ENCODE results near the gene TENM4. TPM values are rescaled to one million over a fixed set of nuclear protein-coding genes. Genes with fewer than 3 reads are reported as not detected.

The TENM4 gene
- total and polyA plus RNA-seq, 10 of the 15 experiments (the other 5 are each of a cell fraction or from before 2014, with no cell fraction given) = 0.03 to 0.12 (median 0.06) TPM; not detected in 7

- no peak for FAIRE-seq
Measured at GRCh38 chr11:78633516-78634310, 807.1 kb downstream of the TENM4 start.

More at GRCh38 chr11:78633516-78634310, 807.1 kb downstream of the TENM4 start:
- no peak overlapping the region for H2AFZ ChIP-seq (ENCODE audit: control insufficient read depth, low read depth, low read length)
- H3K27me3 ChIP-seq (replicated peaks in 1 of 2; ENCODE audit: control insufficient read depth in 2 of 2, insufficient read depth in 2 of 2, low read length in 1 of 2) = no peaks in the 10 kb centered on the region
- RAD21 ChIA-PET (ENCODE audit: unreplicated experiment) = no interaction called here
- H3K4me2 ChIP-seq (ENCODE audit: control insufficient read depth, insufficient read depth) = no peak overlapping the region
- TF ChIP-seq SUZ12 (IDR thresholded peaks at IDR 0.05; ENCODE audit: unreplicated experiment) = no peak
- TF ChIP-seq SMAD1 (IDR thresholded peaks at IDR 0.05; ENCODE audit: low read depth, partially characterized antibody) = no peak
- no peak for TF ChIP-seq NFXL1 (IDR thresholded peaks at IDR 0.05; ENCODE audit: borderline replicate concordance)
- TF ChIP-seq GATAD2B (conservative IDR thresholded peaks at IDR 0.05; ENCODE audit: low read depth) = no peak
- no peak for TF ChIP-seq ESRRA (IDR thresholded peaks at IDR 0.05; ENCODE audit: low read length)
- no peak for TF ChIP-seq E2F4 (IDR thresholded peaks at IDR 0.05; ENCODE audit: low read depth, low read length)
- TF ChIP-seq MTA3 (IDR thresholded peaks at IDR 0.05; ENCODE audit: borderline replicate concordance, low read length) = no peak
- TF ChIP-seq NR2C2 (IDR thresholded peaks at IDR 0.05; ENCODE audit: borderline replicate concordance, control insufficient read depth, insufficient read length, low read depth) = no peak
- TF ChIP-seq ZNF687 (IDR thresholded peaks at IDR 0.05) = no peak
- TF ChIP-seq NFIC (IDR thresholded peaks at IDR 0.05; ENCODE audit: low read depth, low read length) = no peak
- no peak for TF ChIP-seq WRNIP1 (IDR thresholded peaks at IDR 0.05; ENCODE audit: borderline replicate concordance, low read depth, low read length)
- no peak for TF ChIP-seq SMARCA5 (IDR thresholded peaks at IDR 0.05)
- TF ChIP-seq ZSCAN29 (IDR thresholded peaks at IDR 0.05) = no peak
- H4K20me1 ChIP-seq (ENCODE audit: control insufficient read depth, insufficient read depth) = no peaks in the 10 kb centered on the region
- no peaks in the 10 kb centered on the region; the same call in 1 of the 3 replicates for H3K9me3 ChIP-seq (replicated peaks; ENCODE audit: control insufficient read depth, insufficient read depth, low read length)
- DNase-seq (ENCODE audit: low read depth, low spot score) (no peak), ATAC-seq (no peak)
- intact Hi-C loops (cut with micrococcal nuclease; ENCODE audit: unreplicated experiment) = no loop called here
- in situ Hi-C loops (cut with MboI) = loop anchor here (25.0 kb wide), 1 partner anchor 854 kb away; no protein-coding TSS in a partner anchor
- SMC1A ChIA-PET (ENCODE audit: uncharacterized antibody, unreplicated experiment) = no interaction called here
- H3K79me2 ChIP-seq (ENCODE audit: control insufficient read depth, insufficient read depth, low read length) = no peaks in the 10 kb centered on the region
- H3K4me1 ChIP-seq (ENCODE audit: control insufficient read depth, insufficient read depth, low read length) = no peaks in the 10 kb centered on the region; the same call in 1 of the 2 replicates
- no peak overlapping the region for H3K4me3 ChIP-seq
- no TSS peak for BruUV-seq (replicated peaks)
- POLR2A ChIA-PET = no interaction called here
- 25% methylated on average over 7 of the region's 7 CpGs for WGBS (ENCODE audit: insufficient coverage, insufficient replicate concordance, low lambda C conversion rate, missing lambda C conversion rate)
- H3K9ac ChIP-seq (ENCODE audit: control insufficient read depth, insufficient read depth, low read length) = no peak overlapping the region
- H3K36me3 ChIP-seq (ENCODE audit: control insufficient read depth in 2 of 2, insufficient read depth in 2 of 2, low read length in 1 of 2) = no peaks in the 10 kb centered on the region
- CTCF ChIA-PET = interaction anchor here (2.7 kb wide), 1 partner anchor 12 kb away, joined by 16 read pairs; no protein-coding TSS in a partner anchor
- no peak overlapping the region for H3K27ac ChIP-seq (ENCODE audit: control insufficient read depth, insufficient read depth)
